CD14-positive monocyte (primary cell): Measurements from ENCODE around the gene KCNQ1. TPM values are rescaled to one million over a fixed set of nuclear protein-coding genes. Genes with fewer than 3 reads are reported as not detected.

ENCODE experiments used
- DNase-seq, 3 donors: peaks; one replicate each; pipeline ENCODE4 v3.0.0-alpha.2; 2011 to 2022
- H2AFZ ChIP-seq: 2 replicates; pipeline ENCODE4 v1.6.0; 2012; ENCODE audit warnings: mild to moderate bottlenecking, low read depth, low read length, inconsistent platforms; ENCODE audit not compliant: insufficient read depth, poor library complexity, severe bottlenecking
- H3K27ac ChIP-seq, 2 donors: 1 replicate in 1 of 2; 2 replicates in 1 of 2; pipeline ENCODE4 v1.5.1; 2012 to 2013; ENCODE audit warnings: low read length in 2 of 2, control low read depth in 1 of 2, inconsistent platforms in 1 of 2, low read depth in 1 of 2, mild to moderate bottlenecking in 1 of 2
- H3K27me3 ChIP-seq, 2 donors: one replicate each; pipeline versions ENCODE4 v1.6.0 to v1.6.1; 2011 to 2013; ENCODE audit warnings: low read length in 2 of 2; ENCODE audit not compliant: control insufficient read depth in 2 of 2, insufficient read depth in 2 of 2
- H3K36me3 ChIP-seq, 2 donors: replicated peaks in 1 of 2; 1 replicate in 1 of 2; 2 replicates in 1 of 2; pipeline versions ENCODE4 v1.5.1 to v1.6.1; 2012 to 2013; ENCODE audit warnings: low read length in 2 of 2, control low read depth in 1 of 2, inconsistent platforms in 1 of 2, mild to moderate bottlenecking in 1 of 2; ENCODE audit not compliant: insufficient read depth in 2 of 2, control insufficient read depth in 1 of 2
- H3K4me1 ChIP-seq, 2 donors: 1 replicate in 1 of 2; 2 replicates in 1 of 2; pipeline versions ENCODE4 v1.5.1 to v1.6.1; 2012 to 2013; ENCODE audit warnings: low read length in 2 of 2, control low read depth in 1 of 2, inconsistent platforms in 1 of 2, mild to moderate bottlenecking in 1 of 2, moderate library complexity in 1 of 2; ENCODE audit not compliant: insufficient read depth in 2 of 2, control insufficient read depth in 1 of 2
- H3K4me2 ChIP-seq: replicated peaks from 2 replicates; pipeline ENCODE3; 2012; ENCODE audit warnings: low read length, moderate library complexity, mild to moderate bottlenecking; ENCODE audit not compliant: poor library complexity, severe bottlenecking; ENCODE audit errors: extremely low read depth
- H3K4me3 ChIP-seq, 3 experiments: fragments of 200-600 bp in 1 of 3; sonication (generic) in 1 of 3; replicated peaks in 1 of 3; 1 replicate in 2 of 3; 2 replicates in 1 of 3; pipeline ENCODE4 v1.5.1; 2011 to 2013; ENCODE audit warnings: low read length in 3 of 3, mild to moderate bottlenecking in 3 of 3, control low read depth in 2 of 3, low read depth in 2 of 3, inconsistent platforms in 1 of 3, moderate library complexity in 1 of 3
- H3K79me2 ChIP-seq: 2 replicates; pipeline ENCODE4 v1.6.0; 2012; ENCODE audit warnings: mild to moderate bottlenecking, control low read depth, inconsistent platforms, low read length, moderate library complexity; ENCODE audit not compliant: insufficient read depth
- H3K9ac ChIP-seq: 2 replicates; pipeline ENCODE4 v1.6.0; 2017; ENCODE audit warnings: low read length, mild to moderate bottlenecking; ENCODE audit not compliant: insufficient read depth, poor library complexity, severe bottlenecking
- H3K9me3 ChIP-seq, 2 donors: replicated peaks in 1 of 2; 1 replicate in 1 of 2; 2 replicates in 1 of 2; pipeline versions ENCODE4 v1.5.1 to v1.6.1; 2012 to 2013; ENCODE audit warnings: low read length in 2 of 2, control low read depth in 1 of 2; ENCODE audit not compliant: control insufficient read depth in 1 of 2, insufficient read depth in 1 of 2
- H4K20me1 ChIP-seq: 2 replicates; pipeline ENCODE4 v1.6.0; 2012; ENCODE audit warnings: mild to moderate bottlenecking, low read length, control low read depth, moderate library complexity; ENCODE audit not compliant: insufficient read depth
- H3K27ac Mint-ChIP-seq, 7 donors: one replicate each; pipeline ENCODE4 v1.8.0; 2020; ENCODE audit warnings: mild to moderate bottlenecking in 7 of 7, mixed read lengths in 7 of 7, moderate library complexity in 6 of 7, inconsistent platforms in 2 of 7
- H3K27me3 Mint-ChIP-seq, 3 donors: one replicate each; pipeline ENCODE4 v1.8.0; 2021 to 2022; ENCODE audit warnings: low read depth in 3 of 3, mild to moderate bottlenecking in 3 of 3, mixed read lengths in 3 of 3, moderate library complexity in 3 of 3, inconsistent platforms in 1 of 3
- H3K36me3 Mint-ChIP-seq, 2 donors: one replicate each; pipeline ENCODE4 v1.8.0; 2020; ENCODE audit warnings: mixed read lengths in 2 of 2, inconsistent platforms in 1 of 2, mild to moderate bottlenecking in 1 of 2
- H3K4me1 Mint-ChIP-seq: one replicate; pipeline ENCODE4 v1.8.0; 2020; ENCODE audit warnings: mild to moderate bottlenecking, mixed read lengths
- H3K4me3 Mint-ChIP-seq, 2 donors: one replicate each; pipeline ENCODE4 v1.8.0; 2020; ENCODE audit warnings: mild to moderate bottlenecking in 2 of 2, mixed read lengths in 2 of 2, moderate library complexity in 1 of 2
- H3K9me3 Mint-ChIP-seq, 7 donors: one replicate each; pipeline ENCODE4 v1.8.0; 2020 to 2022; ENCODE audit warnings: mixed read lengths in 7 of 7, mild to moderate bottlenecking in 6 of 7, moderate library complexity in 6 of 7, inconsistent platforms in 2 of 7
- WGBS: methylation state at CpG from one replicate; pipeline ENCODE4 v1.1.5; 2013; ENCODE audit warnings: missing lambda C conversion rate; ENCODE audit not compliant: insufficient coverage; 5-methylcytosine and 5-hydroxymethylcytosine counted together
- intact Hi-C, 2 donors: fragments of 100-400 bp; cut with micrococcal nuclease; formaldehyde crosslinking; loops; one replicate each; pipeline versions ENCODE4 v1.15.0 to v1.15.1; 2023
- polyA plus RNA-seq, 3 donors: library from polyadenylated mRNA; depleted of rRNA in 1 of 3; unstranded in 2 of 3; stranded (reverse) in 1 of 3; fragments of 300-500 nt in 2 of 3; fragments of >200 nt in 1 of 3; fragmentation: Illumina TruSeq in 2 of 3; gene quantifications; 1 replicate in 2 of 3; 2 replicates in 1 of 3; pipeline ENCODE4 v1.2.3, GENCODE V29; 2012 to 2021
- TF ChIP-seq, protein P1 (sequence below): fragments of 200-600 bp; IDR thresholded peaks from one replicate; pipeline ENCODE4 v1.8.0; 2022; ENCODE audit warnings: antibody characterized with exemption, mild to moderate bottlenecking

KCNQ1 gene
- polyA plus RNA-seq, 3 donors: 14.9 to 31.8 (median 21.6) TPM

DNA sequence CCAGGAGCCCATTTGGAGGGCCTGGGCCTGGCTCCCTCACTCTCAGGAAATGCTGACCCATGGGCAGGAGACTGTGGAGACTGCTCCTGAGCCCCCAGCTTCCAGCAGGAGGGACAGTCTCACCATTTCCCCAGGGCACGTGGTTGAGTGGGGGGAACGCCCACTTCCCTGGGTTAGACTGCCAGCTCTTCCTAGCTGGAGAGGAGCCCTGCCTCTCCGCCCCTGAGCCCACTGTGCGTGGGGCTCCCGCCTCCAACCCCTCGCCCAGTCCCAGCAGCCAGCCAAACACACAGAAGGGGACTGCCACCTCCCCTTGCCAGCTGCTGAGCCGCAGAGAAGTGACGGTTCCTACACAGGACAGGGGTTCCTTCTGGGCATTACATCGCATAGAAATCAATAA lies 403.7 kb downstream of the KCNQ1 start:
- peak overlapping the region in 1 of 7 donors; percentile 7 for H3K27ac Mint-ChIP-seq
- H3K79me2 ChIP-seq: no peaks in the 10 kb centered on the region
- H3K27me3 Mint-ChIP-seq: peaks cover 0 to 9% (median 1%) of the 10 kb centered on the region in 3 donors
- H3K4me2 ChIP-seq: no peak overlapping the region
- 93% methylated on average over 7 of the region's 9 CpGs for WGBS
- no peaks in the 10 kb centered on the region for H3K4me1 Mint-ChIP-seq
- H3K4me3 ChIP-seq: no peak overlapping the region
- H3K4me1 ChIP-seq: no peaks in the 10 kb centered on the region
- intact Hi-C loops: no loop called here
- H3K9me3 ChIP-seq: no peaks in the 10 kb centered on the region
- DNase-seq: no peak
- H3K4me3 Mint-ChIP-seq: no peak overlapping the region
- H4K20me1 ChIP-seq: peaks cover 26% of the 10 kb centered on the region
- H3K27me3 ChIP-seq: no peaks in the 10 kb centered on the region
- no peak overlapping the region for H2AFZ ChIP-seq
- peaks cover 10 to 14% of the 10 kb centered on the region in 2 donors for H3K36me3 ChIP-seq
- TF ChIP-seq, protein P1, sequence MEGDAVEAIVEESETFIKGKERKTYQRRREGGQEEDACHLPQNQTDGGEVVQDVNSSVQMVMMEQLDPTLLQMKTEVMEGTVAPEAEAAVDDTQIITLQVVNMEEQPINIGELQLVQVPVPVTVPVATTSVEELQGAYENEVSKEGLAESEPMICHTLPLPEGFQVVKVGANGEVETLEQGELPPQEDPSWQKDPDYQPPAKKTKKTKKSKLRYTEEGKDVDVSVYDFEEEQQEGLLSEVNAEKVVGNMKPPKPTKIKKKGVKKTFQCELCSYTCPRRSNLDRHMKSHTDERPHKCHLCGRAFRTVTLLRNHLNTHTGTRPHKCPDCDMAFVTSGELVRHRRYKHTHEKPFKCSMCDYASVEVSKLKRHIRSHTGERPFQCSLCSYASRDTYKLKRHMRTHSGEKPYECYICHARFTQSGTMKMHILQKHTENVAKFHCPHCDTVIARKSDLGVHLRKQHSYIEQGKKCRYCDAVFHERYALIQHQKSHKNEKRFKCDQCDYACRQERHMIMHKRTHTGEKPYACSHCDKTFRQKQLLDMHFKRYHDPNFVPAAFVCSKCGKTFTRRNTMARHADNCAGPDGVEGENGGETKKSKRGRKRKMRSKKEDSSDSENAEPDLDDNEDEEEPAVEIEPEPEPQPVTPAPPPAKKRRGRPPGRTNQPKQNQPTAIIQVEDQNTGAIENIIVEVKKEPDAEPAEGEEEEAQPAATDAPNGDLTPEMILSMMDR: no peak
- H3K27ac ChIP-seq: no peak overlapping the region
- no peak overlapping the region for H3K9ac ChIP-seq
- H3K9me3 Mint-ChIP-seq: peaks cover 0 to 2% (median 0%) of the 10 kb centered on the region in 7 donors
- H3K36me3 Mint-ChIP-seq: peaks cover 5 to 9% of the 10 kb centered on the region in 2 donors

DNA sequence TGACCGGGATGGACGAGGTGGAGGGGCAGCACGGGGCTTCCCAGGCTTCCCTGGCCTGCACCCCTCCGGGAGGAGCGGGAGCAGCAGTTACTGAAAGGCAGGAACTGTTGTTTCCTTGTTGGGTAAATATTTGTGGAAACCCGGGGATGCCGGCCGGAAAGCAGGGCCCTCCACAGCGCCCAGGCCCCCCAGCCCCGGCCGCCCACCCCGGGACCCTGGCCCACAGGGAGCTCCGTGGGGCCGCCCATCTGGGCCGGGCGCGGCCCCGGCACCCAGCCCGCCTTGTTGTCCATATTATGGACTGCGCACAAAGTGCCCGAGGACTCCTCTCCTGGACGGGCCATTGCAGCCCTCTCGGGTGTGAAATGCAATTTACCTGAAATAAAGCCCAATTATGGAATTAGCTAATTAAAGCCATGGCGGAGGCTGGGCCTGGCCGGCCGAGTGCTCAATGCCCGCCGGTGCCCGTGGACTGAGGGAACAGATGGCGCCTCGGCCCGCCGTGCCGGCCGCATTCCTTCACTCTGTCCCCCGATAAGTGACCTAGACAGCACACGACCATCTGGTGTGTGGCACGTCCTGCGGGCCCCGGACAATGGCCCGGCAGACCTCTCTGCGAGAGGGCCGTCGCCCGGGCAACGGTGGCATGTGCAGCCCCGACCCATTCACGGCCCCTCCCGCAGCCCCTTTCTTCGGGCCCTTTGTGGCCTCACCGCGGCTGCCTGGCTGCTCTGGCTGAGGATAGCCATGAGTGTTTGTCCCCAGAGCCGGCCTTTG lies 405.4 kb downstream of the KCNQ1 start:
- WGBS: 98% methylated on average over 48 of the region's 53 CpGs
- H3K4me3 Mint-ChIP-seq: no peak overlapping the region
- H3K4me1 ChIP-seq: no peaks in the 10 kb centered on the region
- no peak overlapping the region for H3K27ac Mint-ChIP-seq
- H3K9me3 ChIP-seq: no peaks in the 10 kb centered on the region
- H3K36me3 Mint-ChIP-seq: peaks cover 5 to 9% of the 10 kb centered on the region in 2 donors
- H2AFZ ChIP-seq: no peak overlapping the region
- H3K9ac ChIP-seq: no peak overlapping the region
- intact Hi-C loops: no loop called here
- H3K27ac ChIP-seq: no peak overlapping the region
- TF ChIP-seq, protein P1: no peak
- H3K27me3 Mint-ChIP-seq: peaks cover 0 to 10% (median 4%) of the 10 kb centered on the region in 3 donors
- H3K36me3 ChIP-seq: peaks cover 10 to 14% of the 10 kb centered on the region in 2 donors
- H4K20me1 ChIP-seq: peaks cover 12% of the 10 kb centered on the region
- H3K4me2 ChIP-seq: no peak overlapping the region
- H3K4me3 ChIP-seq: no peak overlapping the region
- no peak for DNase-seq
- H3K4me1 Mint-ChIP-seq: no peaks in the 10 kb centered on the region
- peaks cover 0 to 6% (median 0%) of the 10 kb centered on the region in 7 donors for H3K9me3 Mint-ChIP-seq
- no peaks in the 10 kb centered on the region for H3K79me2 ChIP-seq
- H3K27me3 ChIP-seq: no peaks in the 10 kb centered on the region
